ENCODE data around the gene CD4.

Gene CD4

DNA sequence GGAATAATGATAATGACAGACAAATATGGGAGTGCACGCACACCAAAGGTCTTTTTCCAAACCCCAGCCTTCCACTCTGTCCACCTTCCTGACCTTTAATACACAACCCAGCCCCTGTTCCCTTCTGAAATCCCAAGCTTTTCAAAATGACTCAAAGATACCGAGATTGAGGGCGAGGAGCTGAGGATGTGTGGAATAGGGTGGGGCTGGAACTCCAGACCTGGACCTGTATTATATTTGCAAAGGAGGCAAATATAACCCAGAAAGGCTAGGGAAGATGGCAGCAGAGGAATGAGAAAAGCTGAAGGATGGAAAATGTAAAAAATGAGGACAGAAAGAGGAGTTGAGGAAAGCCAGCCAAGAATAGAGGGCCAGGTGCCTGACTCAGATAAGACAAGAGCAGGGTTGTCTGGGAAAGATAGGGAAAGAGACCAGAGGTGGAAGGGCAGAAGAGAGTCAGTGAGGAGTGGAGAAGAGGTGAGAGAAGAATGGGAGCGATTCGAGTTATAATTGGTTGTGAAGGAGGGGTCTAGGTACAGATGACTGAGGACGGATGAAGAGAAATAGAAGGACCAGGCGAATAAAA, 24.2 kb upstream of the CD4 start:
- DNase-seq (ENCODE audit: low read depth in 2 of 2), result no peak

DNA sequence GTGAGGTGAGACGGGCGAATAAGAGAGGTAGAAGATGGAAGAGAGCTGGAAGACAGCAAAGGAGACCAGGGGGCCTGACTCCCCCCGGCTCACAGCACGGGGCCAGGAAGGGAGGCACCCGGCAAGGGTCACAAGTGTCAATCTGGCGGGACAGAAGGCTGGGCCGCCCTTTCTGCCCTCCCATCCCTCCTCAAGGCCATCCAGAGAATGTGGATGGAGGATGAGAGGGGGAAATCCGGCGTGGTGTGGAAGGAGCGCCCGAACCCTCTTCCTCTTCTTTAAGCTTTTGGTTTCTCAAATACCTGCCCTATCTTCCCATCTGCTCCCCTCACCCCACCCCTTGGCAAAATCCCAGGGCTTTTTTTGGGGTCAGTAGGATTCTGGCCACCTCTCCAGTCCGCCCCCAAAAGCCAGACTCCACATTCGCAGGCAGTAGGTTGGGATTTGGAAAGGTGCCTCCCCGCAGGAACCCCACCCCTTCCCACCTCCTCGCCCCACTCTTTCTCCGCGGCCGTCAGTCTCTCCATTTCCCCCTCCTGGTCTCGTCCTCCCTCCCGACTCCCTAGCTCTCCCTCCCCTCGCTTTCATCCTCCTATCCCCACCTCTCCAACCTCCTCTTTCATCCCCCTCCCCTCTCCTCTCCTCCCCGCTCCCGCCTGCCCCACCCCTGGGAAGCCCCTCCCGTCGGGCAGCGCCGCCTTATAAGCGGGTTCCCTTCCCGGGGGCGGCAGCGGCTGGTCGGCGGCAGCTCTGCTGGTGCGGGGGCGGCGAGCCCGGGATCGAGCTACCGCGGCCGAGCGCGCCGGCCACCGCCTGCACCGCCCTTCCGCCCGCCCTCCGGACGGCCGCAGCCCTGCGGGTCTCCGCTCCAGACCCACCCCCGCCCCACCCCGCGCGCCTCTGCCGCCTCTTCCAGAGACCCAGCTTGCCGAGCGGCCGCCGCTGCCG, 23.4 kb upstream of the CD4 start, which contains the start of gene PTMS:
PTMS (plus strand) TSS at position 730 of the 948 bp plus-strand sequence. CDS start 343 bp downstream, outside the sequence.
- DNase-seq (ENCODE audit: low read depth in 2 of 2), result no peak

DNA sequence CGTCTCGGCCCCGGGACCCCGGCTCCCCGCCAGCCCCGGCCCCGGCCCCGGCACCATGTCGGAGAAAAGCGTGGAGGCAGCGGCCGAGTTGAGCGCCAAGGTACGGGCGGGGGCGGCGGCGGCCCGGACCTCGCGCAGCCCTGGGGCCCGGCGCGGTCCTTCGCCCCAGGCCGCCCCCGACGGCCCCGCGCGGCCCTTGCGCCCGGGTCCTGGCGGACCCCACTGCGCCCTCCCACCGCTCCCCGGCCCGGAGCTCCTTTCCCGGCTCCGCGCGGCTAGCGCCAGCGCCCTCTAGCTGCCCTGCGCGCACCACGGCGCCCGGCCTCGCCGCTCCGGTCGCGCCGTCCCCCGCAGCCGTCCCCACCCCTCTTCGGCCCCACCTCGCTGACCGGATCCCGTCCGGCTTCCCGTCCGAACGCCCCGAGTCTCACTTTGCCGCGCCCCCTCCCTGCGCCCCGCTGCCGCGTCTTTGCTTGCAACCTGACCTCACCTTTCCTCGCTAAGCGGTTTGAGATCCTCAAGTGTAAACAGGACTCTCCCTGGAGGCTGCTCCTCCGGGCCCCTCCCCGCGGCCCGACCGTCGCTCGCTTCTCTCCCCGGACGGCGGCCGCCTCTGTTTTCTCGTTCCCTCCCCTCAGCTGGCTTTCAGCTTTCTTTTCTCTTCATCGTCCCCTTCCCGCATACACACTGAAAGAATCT, 22.5 kb upstream of the CD4 start:
- DNase-seq (ENCODE audit: low read depth in 2 of 2), result peak in 1 of 2 donors; percentile 53

DNA sequence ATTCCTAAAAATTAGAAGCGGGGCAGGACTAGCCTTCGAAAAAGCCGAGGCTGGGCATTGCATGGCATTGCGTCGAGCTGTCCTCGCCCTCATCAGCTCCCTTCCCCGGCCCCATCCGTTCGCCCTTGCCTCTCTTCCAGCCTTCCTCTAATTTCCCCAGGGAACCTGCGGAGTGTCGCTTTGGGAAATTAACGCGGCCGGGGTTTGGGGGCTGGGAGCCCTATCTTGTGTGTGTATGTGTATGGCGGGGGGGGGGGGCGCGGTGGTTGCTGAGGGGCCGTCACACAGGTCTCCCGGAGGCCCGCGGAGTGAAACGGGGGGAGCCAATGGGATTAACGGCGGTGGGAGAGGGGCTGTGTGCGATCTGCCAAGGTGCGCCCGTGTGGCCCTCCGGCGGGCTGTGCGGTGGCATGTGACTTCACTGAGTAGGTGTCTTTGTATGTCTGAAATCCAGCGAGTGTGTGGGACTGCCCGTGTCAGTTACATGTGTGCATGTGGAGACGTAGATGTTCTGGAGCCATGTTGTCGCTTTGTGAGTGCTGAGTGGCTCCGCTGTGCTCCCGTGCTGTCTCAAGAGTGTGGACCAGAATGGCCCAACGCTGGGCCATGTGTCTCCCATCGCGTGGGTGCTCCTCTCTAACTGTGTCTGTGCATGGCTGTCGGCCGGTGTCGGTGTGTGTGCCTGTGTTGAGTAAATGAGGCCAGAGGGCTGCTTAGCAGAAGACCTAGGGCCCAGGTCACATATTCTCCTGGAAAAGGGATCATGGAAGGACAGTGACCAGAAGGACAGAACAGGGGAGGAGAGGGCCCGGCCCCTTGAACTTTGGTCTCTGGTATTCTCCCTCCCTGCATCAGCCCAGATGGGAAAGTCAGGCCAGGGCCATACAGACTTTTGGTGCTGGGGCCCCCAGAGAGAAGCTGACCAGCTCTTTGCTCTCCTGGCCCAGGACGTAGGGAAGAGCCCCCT, 21.7 kb upstream of the CD4 start:
- no peak for DNase-seq (ENCODE audit: low read depth in 2 of 2)

DNA sequence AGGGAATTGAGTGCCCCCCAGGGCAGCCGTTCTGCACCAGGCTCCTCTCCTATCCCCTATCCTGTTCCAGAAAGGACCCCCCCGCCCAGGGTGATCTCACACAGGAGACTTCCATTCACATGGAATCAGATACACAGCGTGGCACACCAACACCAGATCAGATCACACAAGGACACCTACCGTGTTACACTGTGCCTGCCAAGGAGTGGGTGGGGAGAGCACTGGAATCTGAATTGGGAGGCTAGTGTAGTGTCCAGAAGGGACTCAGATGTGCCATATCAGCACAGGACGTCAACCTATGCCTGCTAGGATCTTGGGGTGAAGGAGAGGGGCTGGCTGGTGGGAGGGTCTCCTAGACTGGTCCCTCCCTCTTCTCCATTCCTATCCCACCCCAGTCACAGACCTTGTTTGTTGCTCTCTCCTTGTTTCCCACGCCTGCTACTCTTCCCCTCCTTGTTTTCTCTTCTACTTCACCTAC, 20.9 kb upstream of the CD4 start:
- DNase-seq (ENCODE audit: low read depth in 2 of 2), result no peak

DNA sequence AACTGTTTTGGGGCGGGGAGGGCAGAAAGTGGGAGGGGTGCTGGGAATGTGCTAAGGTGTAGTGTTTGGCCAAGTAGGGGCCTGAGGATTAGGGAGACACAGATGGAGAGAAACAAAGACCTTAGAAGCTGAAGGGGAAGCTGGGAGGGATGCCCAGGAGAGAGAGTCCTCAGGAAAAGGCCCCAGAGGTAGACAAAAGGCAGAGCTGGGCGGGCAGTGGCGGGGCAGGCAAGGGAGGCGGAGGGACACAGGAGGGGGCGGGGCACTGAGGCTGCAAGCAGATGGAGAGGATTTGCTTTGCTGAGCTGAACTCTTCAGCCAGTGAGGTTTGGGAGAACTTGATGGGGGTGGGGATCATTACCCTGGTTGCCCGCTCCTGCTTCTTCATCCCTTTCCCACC, 20.3 kb upstream of the CD4 start:
- DNase-seq (ENCODE audit: low read depth in 2 of 2), result no peak

DNA sequence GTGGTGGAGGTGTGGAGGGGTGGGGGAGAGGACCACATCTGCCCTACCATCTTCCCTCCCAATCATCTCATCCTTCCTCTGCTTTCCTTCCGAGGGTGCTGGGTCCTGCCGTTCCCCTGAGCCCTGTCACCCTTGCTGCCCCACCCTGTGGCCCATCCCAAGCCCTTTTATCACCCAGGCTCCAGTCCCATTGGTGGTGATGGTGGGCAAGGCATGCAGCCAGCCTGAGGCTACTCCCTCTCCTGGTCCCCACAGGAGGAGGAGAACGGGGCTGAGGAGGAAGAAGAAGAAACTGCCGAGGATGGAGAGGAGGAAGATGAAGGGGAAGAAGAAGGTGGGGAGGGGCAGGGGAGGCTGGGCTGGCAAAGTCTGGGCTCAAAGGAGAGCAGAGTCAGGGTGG, 19.7 kb upstream of the CD4 start:
- no peak for DNase-seq (ENCODE audit: low read depth in 2 of 2)

DNA sequence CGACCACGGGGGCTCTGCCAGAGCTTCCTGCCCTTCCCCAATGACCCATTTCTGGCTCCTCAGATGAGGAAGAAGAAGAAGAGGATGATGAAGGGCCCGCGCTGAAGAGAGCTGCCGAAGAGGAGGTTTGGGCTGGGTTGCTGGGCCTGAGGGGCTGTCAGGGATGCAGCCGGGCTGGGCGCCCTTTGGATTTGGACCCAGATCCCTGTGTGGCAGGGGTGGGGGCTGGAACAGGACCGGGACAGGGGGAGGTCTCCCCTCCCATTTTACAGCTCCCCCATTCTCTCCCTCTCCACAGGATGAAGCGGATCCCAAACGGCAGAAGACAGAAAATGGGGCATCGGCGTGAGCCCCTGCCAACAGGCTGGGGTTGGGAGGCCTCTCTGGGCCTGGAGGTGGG, 19.2 kb upstream of the CD4 start:
- no peak for DNase-seq (ENCODE audit: low read depth in 2 of 2)

DNA sequence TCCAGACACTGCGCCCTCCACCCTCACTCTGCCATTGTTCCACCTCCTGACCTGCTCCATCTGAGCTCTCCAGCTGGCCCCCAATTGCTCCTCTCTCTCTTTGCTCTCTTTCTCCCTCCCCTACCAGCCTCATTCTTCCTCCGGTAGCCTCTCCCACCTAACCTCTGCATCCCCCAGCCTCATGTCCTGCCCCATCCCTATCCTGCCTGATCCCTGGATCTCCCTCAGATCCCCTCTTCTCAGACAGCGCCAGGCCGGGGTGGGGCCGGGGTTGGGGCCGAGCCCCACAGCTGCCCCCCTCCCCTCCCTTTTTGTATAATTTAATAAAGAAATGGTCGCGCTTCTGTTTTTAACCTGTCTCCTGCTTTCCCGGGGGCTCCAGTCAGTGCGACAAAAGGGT, 18.7 kb upstream of the CD4 start:
- DNase-seq (ENCODE audit: low read depth in 2 of 2), result no peak

DNA sequence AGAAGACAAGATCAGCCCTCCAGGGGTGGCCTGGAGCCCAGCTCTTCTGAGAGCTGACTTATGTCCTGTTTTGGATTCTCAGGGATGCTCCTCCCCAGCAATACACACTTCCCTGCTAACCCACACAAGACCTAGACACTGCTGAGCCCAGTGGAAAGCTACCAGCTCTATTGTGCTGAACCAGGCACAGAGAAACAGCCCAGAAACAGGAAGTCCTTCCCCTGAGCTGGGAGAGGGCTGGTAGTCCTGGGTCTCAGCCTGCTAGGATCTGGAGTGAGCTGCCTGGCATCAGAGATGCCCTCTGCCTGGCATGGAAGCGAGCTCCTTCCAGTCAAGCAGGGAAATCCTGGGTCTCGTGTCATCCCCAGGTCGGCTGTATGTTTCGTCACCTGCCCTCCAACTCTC, 18.2 kb upstream of the CD4 start:
- no peak for DNase-seq (ENCODE audit: low read depth in 2 of 2)

DNA sequence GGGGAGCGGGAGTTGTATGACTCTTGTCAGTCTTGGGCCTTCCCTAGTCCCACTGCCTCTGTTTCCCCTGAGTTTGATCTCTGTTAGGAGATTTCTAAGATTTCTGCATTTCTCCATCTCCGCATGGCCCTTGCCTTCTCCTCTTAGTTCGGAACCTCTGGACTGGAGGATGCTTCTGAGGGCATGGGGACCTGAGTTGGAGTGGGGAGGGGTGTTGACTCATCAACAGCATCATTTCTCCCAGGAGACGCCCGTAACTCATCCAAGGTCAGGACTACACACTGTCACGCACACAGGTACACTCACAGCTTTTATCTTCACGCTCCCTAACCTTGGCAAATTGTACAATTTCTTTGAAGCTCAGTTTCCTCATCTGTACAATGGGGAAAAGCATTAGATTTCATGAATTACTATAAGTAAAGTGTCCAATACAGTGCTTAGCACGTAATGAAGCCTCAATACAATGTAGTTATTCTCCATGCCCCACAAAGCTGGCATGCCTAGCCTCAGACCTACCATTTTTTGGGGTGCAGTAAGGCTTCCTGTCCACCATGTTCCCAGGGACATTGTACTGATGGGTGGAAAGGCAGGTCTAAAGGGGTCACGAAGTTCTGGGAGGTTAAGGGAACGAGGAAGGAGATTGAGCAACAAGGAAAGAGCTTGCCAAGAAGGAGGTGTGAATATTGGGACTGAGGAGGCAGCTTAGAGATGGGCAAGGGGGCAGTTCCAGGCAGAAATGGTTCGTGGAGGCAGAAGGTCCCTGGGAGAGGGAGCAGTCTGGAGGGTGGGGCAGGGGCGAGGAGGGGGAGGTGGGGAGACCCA, 17.6 kb upstream of the CD4 start:
- no peak for DNase-seq (ENCODE audit: low read depth in 2 of 2)

DNA sequence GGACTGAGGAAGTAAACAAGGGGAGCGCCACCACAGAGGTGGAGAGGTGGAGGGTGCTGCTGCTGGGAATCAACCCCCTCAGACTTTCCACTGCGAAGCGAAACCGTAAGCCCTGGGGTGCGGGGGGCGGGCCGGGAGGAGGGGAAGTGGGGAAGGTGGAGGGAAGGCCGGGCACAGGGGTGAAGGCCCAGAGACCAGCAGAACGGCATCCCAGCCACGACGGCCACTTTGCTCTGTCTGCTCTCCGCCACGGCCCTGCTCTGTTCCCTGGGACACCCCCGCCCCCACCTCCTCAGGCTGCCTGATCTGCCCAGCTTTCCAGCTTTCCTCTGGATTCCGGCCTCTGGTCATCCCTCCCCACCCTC, 17.0 kb upstream of the CD4 start, which contains the start of gene LAG3:
LAG3 (plus strand) TSS at position 190 of the 365 bp plus-strand sequence. CDS start 333 bp downstream, outside the sequence.
- DNase-seq (ENCODE audit: low read depth in 2 of 2), result peak; percentile 60 to 63

DNA sequence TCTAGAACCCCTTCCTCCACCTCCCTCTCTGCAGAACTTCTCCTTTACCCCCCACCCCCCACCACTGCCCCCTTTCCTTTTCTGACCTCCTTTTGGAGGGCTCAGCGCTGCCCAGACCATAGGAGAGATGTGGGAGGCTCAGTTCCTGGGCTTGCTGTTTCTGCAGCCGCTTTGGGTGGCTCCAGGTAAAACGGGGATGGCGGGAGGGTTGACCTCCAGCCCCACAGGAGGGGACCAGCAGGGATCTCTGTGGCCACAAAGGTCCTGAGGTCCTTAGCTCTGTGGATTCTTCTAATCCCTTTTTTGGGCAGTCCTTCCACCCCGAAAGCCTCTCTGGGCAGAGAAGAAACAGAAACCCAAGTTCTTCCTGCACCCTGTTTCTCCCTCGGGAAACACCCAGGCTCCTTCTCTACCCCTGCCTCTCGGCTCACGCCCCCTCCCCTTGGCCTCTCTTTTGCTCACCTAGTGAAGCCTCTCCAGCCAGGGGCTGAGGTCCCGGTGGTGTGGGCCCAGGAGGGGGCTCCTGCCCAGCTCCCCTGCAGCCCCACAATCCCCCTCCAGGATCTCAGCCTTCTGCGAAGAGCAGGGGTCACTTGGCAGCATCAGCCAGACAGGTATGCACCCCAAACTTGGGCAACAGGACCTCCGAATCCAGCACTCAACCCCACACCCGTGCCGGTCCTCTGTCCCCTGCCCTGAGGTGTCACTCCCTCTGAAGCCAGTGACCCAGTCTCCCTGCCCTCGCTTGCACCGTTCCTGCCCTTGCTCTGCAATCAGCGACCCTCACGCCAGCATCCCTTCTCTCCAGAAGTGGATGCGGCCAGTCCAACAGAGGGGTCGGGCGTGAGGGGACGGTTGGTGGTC, 16.4 kb upstream of the CD4 start:
- no peak for DNase-seq (ENCODE audit: low read depth in 2 of 2)

DNA sequence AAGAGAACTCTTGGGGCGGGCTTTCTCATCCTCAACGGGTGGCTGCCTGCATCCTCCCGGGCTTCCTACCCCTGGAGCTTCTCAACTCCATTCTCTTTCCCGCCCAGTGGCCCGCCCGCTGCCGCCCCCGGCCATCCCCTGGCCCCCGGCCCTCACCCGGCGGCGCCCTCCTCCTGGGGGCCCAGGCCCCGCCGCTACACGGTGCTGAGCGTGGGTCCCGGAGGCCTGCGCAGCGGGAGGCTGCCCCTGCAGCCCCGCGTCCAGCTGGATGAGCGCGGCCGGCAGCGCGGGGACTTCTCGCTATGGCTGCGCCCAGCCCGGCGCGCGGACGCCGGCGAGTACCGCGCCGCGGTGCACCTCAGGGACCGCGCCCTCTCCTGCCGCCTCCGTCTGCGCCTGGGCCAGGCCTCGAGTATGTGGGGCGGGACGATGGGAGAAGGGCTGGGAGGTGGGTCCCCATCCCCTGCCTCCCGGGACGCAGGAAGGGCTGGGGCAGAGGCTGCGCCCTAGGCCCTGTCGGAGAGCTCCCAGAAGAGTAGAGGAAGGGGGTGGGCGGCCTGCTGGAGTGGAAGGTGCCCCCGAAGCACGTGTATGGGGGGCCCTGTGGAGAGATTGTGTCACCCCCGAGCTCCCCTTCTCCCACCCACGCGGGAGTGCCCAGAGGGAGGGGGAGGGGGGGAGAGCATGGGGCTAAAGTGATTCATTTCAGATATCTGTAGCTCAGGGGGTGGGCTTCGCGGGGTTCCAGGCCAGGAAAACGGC, 15.6 kb upstream of the CD4 start:
- peak in 1 of 2 donors; percentile 43 for DNase-seq (ENCODE audit: low read depth in 2 of 2)

DNA sequence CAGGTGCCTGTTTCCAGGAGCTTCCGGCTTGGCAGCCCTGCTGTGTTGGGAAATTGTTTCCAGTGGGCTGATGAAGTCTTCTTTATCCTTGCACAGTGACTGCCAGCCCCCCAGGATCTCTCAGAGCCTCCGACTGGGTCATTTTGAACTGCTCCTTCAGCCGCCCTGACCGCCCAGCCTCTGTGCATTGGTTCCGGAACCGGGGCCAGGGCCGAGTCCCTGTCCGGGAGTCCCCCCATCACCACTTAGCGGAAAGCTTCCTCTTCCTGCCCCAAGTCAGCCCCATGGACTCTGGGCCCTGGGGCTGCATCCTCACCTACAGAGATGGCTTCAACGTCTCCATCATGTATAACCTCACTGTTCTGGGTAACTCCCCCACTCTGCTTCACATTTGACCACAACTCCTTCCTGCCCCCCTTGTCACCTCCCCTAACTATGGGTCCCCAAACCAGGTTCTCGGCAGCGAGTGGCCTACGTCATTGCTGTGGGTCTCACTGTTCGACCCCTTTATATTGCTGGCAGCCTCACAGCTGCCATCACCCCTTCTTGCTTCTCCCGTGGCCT, 14.7 kb upstream of the CD4 start:
- no peak for DNase-seq (ENCODE audit: low read depth in 2 of 2)

DNA sequence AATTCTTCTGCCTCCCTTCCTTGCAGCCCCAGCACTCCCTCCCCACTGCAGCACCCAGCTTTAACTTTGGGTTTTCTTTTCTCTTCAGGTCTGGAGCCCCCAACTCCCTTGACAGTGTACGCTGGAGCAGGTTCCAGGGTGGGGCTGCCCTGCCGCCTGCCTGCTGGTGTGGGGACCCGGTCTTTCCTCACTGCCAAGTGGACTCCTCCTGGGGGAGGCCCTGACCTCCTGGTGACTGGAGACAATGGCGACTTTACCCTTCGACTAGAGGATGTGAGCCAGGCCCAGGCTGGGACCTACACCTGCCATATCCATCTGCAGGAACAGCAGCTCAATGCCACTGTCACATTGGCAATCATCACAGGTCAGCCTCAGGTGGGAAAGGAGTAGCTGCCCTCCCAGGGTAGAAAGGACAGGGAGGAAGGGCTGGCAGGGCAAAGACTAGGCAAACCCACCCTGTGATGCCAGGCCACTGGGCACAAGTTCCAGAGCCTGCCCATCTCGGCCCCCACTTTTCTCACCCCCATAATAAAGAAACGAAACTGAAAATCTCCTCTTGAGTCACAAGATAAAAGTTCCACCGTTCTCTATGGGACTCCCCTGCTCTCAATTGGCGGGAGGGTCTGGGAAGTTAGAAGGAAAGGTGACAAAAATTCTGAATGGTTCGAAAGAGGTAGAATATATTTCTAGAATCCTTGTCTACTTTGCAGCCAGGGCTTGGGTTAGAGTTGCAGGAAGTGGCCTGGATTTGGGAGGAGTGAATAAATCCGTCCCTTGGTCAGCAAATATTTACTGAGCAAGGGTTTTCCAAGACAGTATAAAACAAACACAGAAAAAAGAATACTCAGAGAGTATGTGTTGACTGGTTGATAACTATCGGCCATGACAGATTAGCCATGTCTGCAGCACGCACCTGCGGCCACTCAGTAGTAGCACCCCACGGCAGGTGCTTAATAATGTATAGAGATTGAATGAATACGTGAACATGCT, 13.8 kb upstream of the CD4 start:
- DNase-seq (ENCODE audit: low read depth in 2 of 2), result no peak

DNA sequence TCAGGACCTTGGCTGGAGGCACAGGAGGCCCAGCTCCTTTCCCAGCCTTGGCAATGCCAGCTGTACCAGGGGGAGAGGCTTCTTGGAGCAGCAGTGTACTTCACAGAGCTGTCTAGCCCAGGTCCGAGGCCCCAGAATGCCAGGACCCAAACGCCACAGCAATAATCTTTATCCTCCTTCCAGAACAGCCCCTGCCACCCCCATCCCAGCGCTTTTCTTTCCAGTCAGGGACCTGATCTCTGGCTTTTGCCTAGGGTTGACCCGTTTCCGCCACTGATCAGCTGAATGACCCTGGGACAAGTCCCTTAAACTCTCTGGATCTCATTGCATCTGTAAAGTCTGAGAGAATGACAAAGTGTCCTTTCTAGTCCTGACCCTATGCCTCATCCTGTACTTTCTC, 11.9 kb upstream of the CD4 start:
- no peak for DNase-seq (ENCODE audit: low read depth in 2 of 2)
